SK-N-SH treated with all-trans-retinoic acid at 6 μM for 48 hours (cell line): ENCODE results near the gene DNAAF8.

ENCODE experiments used
- ATAC-seq: fragments of 200-7000 bp; cut with Tn5 transposase; 3 replicates; pipeline ENCODE4 v1.9.1; 2020; ENCODE audit warnings: mild to moderate bottlenecking, moderate library complexity
- ARNTL ChIP-seq: fragments of 450-650 bp; formaldehyde crosslinking; IDR thresholded peaks from 2 replicates; pipeline ENCODE4 v1.5.0; 2020; ENCODE audit warnings: low read depth, mild to moderate bottlenecking, moderate library complexity, borderline replicate concordance
- BACH2 ChIP-seq: fragments of 250-450 bp; sonication (Bioruptor Pico); IDR thresholded peaks from 2 replicates; pipeline ENCODE4 v1.9.0; 2021; ENCODE audit warnings: mild to moderate bottlenecking, borderline replicate concordance
- CSDC2 ChIP-seq: fragments of 250-450 bp; sonication (Bioruptor Pico); IDR thresholded peaks from 2 replicates; pipeline ENCODE4 v1.5.0; 2020; ENCODE audit warnings: mild to moderate bottlenecking, moderate library complexity
- GLIS3 ChIP-seq: fragments of 250-450 bp; sonication (Bioruptor Pico); IDR thresholded peaks from 2 replicates; pipeline ENCODE4 v1.5.0; 2020; ENCODE audit warnings: mild to moderate bottlenecking, moderate library complexity
- ISL1 ChIP-seq: fragments of 250-450 bp; sonication (Bioruptor Pico); IDR thresholded peaks from 2 replicates; pipeline ENCODE4 v2.1.2; 2022; ENCODE audit warnings: mild to moderate bottlenecking, moderate library complexity
- OSR1 ChIP-seq: fragments of 250-450 bp; sonication (Bioruptor Pico); IDR thresholded peaks from 2 replicates; pipeline ENCODE4 v1.8.0; 2022; ENCODE audit warnings: moderate library complexity, mild to moderate bottlenecking, inconsistent platforms
- PATZ1 ChIP-seq: fragments of 250-450 bp; sonication (Bioruptor Pico); IDR thresholded peaks from 2 replicates; pipeline ENCODE4 v1.8.0; 2020; ENCODE audit warnings: mild to moderate bottlenecking, moderate library complexity, borderline replicate concordance
- POU6F1 ChIP-seq: fragments of 250-450 bp; sonication (Bioruptor Pico); IDR thresholded peaks from 2 replicates; pipeline ENCODE4 v1.8.0; 2021; ENCODE audit warnings: low read depth, mild to moderate bottlenecking, moderate library complexity, borderline replicate concordance
- PPARA ChIP-seq: fragments of 250-450 bp; sonication (Bioruptor Pico); IDR thresholded peaks from 2 replicates; pipeline ENCODE4 v1.5.0; 2020; ENCODE audit warnings: mild to moderate bottlenecking, borderline replicate concordance
- RARB ChIP-seq: fragments of 250-450 bp; sonication (Bioruptor Pico); IDR thresholded peaks from 2 replicates; pipeline ENCODE4 v1.8.0; 2021; ENCODE audit warnings: mild to moderate bottlenecking, moderate library complexity
- SNAI2 ChIP-seq: fragments of 250-450 bp; sonication (Bioruptor Pico); IDR thresholded peaks from 2 replicates; pipeline ENCODE4 v1.5.0; 2020; ENCODE audit warnings: mild to moderate bottlenecking, moderate library complexity
- TSHZ2 ChIP-seq: fragments of 250-450 bp; sonication (Bioruptor Pico); IDR thresholded peaks from 2 replicates; pipeline ENCODE4 v1.5.0; 2020; ENCODE audit warnings: mild to moderate bottlenecking, moderate library complexity
- ZC3H10 ChIP-seq: fragments of 250-450 bp; sonication (Bioruptor Pico); IDR thresholded peaks from 2 replicates; pipeline ENCODE4 v1.5.1; 2021; ENCODE audit warnings: mild to moderate bottlenecking, moderate library complexity
- ZFP3 ChIP-seq: fragments of 250-450 bp; sonication (Bioruptor Pico); IDR thresholded peaks from 2 replicates; pipeline ENCODE4 v1.5.0; 2020; ENCODE audit warnings: mild to moderate bottlenecking, moderate library complexity
- ZFP30 ChIP-seq: fragments of 450-650 bp; formaldehyde crosslinking; IDR thresholded peaks from 2 replicates; pipeline ENCODE4 v1.5.0; 2022; ENCODE audit warnings: mild to moderate bottlenecking, moderate library complexity
- ZNF565 ChIP-seq: fragments of 450-650 bp; formaldehyde crosslinking; conservative IDR thresholded peaks from 2 replicates; pipeline ENCODE4 v1.5.0; 2020; ENCODE audit warnings: low read depth, mild to moderate bottlenecking, moderate library complexity
- ZNF70 ChIP-seq: fragments of 450-650 bp; formaldehyde crosslinking; IDR thresholded peaks from 2 replicates; pipeline ENCODE4 v1.5.0; 2020; ENCODE audit warnings: mild to moderate bottlenecking, moderate library complexity
- ZNF8 ChIP-seq: fragments of 450-650 bp; formaldehyde crosslinking; IDR thresholded peaks from 2 replicates; pipeline ENCODE4 v1.5.0; 2020; ENCODE audit warnings: mild to moderate bottlenecking, moderate library complexity
- TF ChIP-seq, protein P1 (sequence below): fragments of 250-450 bp; sonication (Bioruptor Pico); IDR thresholded peaks from 2 replicates; pipeline ENCODE4 v1.5.1; 2021; ENCODE audit warnings: mild to moderate bottlenecking, moderate library complexity
- TF ChIP-seq, protein P2 (sequence below): fragments of 250-450 bp; sonication (Bioruptor Pico); IDR thresholded peaks from 2 replicates; pipeline ENCODE4 v1.5.1; 2020; ENCODE audit warnings: low read depth, mild to moderate bottlenecking, moderate library complexity

The DNAAF8 gene

DNA sequence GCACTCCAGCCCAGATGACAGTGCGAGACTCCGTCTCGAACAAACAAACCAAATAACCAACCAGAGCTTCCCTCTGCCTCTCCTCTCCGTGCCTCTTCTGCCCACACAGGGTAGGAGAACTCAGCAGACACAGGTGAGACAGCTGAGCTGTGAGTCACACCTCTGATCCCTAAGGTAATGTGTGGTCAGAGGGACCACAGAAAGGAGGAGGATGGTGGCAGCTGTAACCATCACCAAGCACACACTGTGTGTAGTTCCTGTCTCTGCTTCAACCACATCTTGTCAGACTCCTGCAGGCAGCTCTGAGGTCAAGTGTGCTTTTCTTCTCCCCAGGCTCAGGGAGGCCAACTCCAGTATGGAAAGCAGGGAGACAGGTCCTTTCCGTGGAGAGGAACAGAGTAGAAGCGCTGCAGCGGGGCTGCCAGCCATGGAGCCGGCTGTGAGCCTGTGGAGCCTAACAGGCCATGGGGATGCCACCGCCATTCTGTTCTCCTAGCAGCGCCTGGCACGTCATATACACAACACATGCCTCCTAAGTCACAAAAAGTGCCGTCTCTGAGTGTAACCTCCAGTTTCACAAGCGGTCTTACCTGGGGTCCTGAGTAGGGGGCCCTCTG, 33.8 kb upstream of the DNAAF8 start:
- no peak for ATAC-seq
- TF ChIP-seq TSHZ2, result no peak
- no peak for TF ChIP-seq ISL1 (CRISPR knock-in tag)
- no peak for TF ChIP-seq RARB (CRISPR knock-in tag)
- TF ChIP-seq, protein P1, sequence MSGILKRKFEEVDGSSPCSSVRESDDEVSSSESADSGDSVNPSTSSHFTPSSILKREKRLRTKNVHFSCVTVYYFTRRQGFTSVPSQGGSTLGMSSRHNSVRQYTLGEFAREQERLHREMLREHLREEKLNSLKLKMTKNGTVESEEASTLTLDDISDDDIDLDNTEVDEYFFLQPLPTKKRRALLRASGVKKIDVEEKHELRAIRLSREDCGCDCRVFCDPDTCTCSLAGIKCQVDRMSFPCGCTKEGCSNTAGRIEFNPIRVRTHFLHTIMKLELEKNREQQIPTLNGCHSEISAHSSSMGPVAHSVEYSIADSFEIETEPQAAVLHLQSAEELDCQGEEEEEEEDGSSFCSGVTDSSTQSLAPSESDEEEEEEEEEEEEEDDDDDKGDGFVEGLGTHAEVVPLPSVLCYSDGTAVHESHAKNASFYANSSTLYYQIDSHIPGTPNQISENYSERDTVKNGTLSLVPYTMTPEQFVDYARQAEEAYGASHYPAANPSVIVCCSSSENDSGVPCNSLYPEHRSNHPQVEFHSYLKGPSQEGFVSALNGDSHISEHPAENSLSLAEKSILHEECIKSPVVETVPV (CRISPR knock-in tag), result no peak
- no peak for TF ChIP-seq ZC3H10 (CRISPR knock-in tag)
- TF ChIP-seq ARNTL (CRISPR knock-in tag), result no peak
- TF ChIP-seq ZNF70 (CRISPR knock-in tag), result no peak
- TF ChIP-seq POU6F1 (CRISPR knock-in tag), result no peak
- no peak for TF ChIP-seq CSDC2
- TF ChIP-seq PATZ1 (CRISPR knock-in tag), result no peak
- TF ChIP-seq ZFP30 (CRISPR knock-in tag), result no peak
- no peak for TF ChIP-seq GLIS3 (CRISPR knock-in tag)
- no peak for TF ChIP-seq ZNF565
- no peak for TF ChIP-seq ZNF8
- no peak for TF ChIP-seq ZFP3 (CRISPR knock-in tag)
- no peak for TF ChIP-seq PPARA (CRISPR knock-in tag)
- no peak for TF ChIP-seq OSR1 (CRISPR knock-in tag)
- TF ChIP-seq SNAI2 (CRISPR knock-in tag), result no peak
- TF ChIP-seq, protein P2, sequence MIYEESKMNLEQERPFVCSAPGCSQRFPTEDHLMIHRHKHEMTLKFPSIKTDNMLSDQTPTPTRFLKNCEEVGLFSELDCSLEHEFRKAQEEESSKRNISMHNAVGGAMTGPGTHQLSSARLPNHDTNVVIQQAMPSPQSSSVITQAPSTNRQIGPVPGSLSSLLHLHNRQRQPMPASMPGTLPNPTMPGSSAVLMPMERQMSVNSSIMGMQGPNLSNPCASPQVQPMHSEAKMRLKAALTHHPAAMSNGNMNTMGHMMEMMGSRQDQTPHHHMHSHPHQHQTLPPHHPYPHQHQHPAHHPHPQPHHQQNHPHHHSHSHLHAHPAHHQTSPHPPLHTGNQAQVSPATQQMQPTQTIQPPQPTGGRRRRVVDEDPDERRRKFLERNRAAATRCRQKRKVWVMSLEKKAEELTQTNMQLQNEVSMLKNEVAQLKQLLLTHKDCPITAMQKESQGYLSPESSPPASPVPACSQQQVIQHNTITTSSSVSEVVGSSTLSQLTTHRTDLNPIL, result no peak

DNA sequence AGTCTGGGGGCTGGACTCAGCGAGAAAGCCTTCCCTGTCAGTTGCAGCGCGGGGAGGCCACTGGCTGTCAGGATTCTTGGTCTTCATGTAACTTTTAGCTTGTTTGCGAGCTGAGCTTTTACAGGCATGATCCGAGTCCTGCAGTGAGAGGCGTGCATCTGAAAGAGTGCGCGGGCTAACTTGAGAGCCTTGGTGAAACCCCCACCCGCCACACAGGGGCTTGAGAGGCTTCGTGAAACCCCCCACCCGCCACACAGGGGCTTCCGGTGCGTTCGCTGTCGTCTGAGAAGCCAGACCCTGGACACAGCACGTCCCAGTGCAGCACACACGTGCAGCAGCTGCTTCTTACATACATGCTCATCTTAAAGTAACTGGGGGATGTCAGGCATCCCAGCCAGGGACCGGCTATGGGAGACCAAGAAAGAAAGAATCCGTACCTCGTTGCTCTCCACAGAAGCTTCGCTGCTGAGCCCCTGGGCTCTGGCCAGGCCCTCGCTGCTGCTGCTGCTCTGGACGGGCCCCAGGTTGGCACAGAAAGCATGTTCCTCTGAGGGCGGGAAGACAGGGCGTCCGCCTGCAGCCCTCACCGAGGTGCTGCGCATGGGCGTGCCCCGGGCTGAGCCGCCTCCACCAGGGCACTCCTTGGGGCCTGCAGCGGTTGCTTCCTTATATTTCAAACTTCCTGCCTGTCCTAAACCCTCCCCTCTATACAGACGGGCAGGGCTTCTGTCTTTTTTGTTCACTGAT, 33.2 kb upstream of the DNAAF8 start:
- TF ChIP-seq BACH2 (CRISPR knock-in tag), result no peak
- TF ChIP-seq ISL1 (CRISPR knock-in tag), result no peak
- TF ChIP-seq, protein P2, result no peak
- no peak for TF ChIP-seq OSR1 (CRISPR knock-in tag)
- TF ChIP-seq ARNTL (CRISPR knock-in tag), result no peak
- TF ChIP-seq, all 23 proteins: peak for 0
- no peak for ATAC-seq
